ENCODE data around the gene HSPG2. TPM values are rescaled to one million over a fixed set of nuclear protein-coding genes. Genes with fewer than 3 reads are reported as not detected.

Gene HSPG2
- total and polyA plus RNA-seq, 4 experiments from 2014 or later = 1.2 TPM; not detected in 2

GRCh38 chr1:21930629-21931170, 6.4 kb downstream of the HSPG2 start:
- Histone ChIP-seq H3K36me3 (ENCODE audit: insufficient read depth, low read length) (no peaks in the 10 kb centered on the region), H3K9me3 (ENCODE audit: control insufficient read depth in 1 of 2, low read length in 2 of 2) (no peaks in the 10 kb centered on the region), H3K4me1 (ENCODE audit: insufficient read depth, low read length) (no peaks in the 10 kb centered on the region), H3K4me3 (ENCODE audit: low read length in 2 of 2) (no peak overlapping the region), H3K27me3 (ENCODE audit: insufficient read depth, low read length) (no peaks in the 10 kb centered on the region), H3K27ac (ENCODE audit: low read depth, low read length) (no peak overlapping the region)
- no peak for DNase-seq
- H3K27ac Mint-ChIP-seq = no peak overlapping the region
- ChIA-PET POLR2A (ENCODE audit: partially characterized antibody) (no interaction called here), CTCF (ENCODE audit: partially characterized antibody) (no interaction called here)
- no peak overlapping the region for H3K4me3 Mint-ChIP-seq
- H3K9me3 Mint-ChIP-seq = no peaks in the 10 kb centered on the region
- no peaks in the 10 kb centered on the region for H3K27me3 Mint-ChIP-seq
- H3K4me1 Mint-ChIP-seq = peaks cover 0 to 11% (median 2%) of the 10 kb centered on the region in 4 donors
- H3K36me3 Mint-ChIP-seq = no peaks in the 10 kb centered on the region
- intact Hi-C loops (cut with micrococcal nuclease) = no loop called here

GRCh38 chr1:21930080-21930571, 7.0 kb downstream of the HSPG2 start:
- Mint-ChIP-seq H3K9me3 (peaks cover 0 to 1% (median 0%) of the 10 kb centered on the region in 8 donors), H3K27me3 (no peaks in the 10 kb centered on the region), H3K4me3 (no peak overlapping the region), H3K27ac (peak overlapping the region in 1 of 7 donors; percentile 58), H3K36me3 (no peaks in the 10 kb centered on the region), H3K4me1 (peaks cover 0 to 11% (median 2%) of the 10 kb centered on the region in 4 donors)
- intact Hi-C loops (cut with micrococcal nuclease) = no loop called here
- CTCF ChIA-PET (ENCODE audit: partially characterized antibody) = no interaction called here
- DNase-seq = no peak
- no peaks in the 10 kb centered on the region for H3K36me3 ChIP-seq (ENCODE audit: insufficient read depth, low read length)
- no peaks in the 10 kb centered on the region for H3K27me3 ChIP-seq (ENCODE audit: insufficient read depth, low read length)
- no peaks in the 10 kb centered on the region for H3K4me1 ChIP-seq (ENCODE audit: insufficient read depth, low read length)
- H3K9me3 ChIP-seq (ENCODE audit: control insufficient read depth in 1 of 2, low read length in 2 of 2) = no peaks in the 10 kb centered on the region
- no peak overlapping the region for H3K4me3 ChIP-seq (ENCODE audit: low read length in 2 of 2)
- no peak overlapping the region for H3K27ac ChIP-seq (ENCODE audit: low read depth, low read length)
- POLR2A ChIA-PET (ENCODE audit: partially characterized antibody) = no interaction called here

GRCh38 chr1:21927533-21928237, 9.4 kb downstream of the HSPG2 start:
- DNase-seq = no peak
- CTCF ChIA-PET (ENCODE audit: partially characterized antibody) = interaction anchor here (1.6 kb wide), 1 partner anchor 8 kb away, joined by 3 read pairs; no protein-coding TSS in a partner anchor
- Mint-ChIP-seq H3K27ac (no peak overlapping the region), H3K27me3 (no peaks in the 10 kb centered on the region), H3K9me3 (peaks cover 0 to 1% (median 0%) of the 10 kb centered on the region in 8 donors), H3K36me3 (no peaks in the 10 kb centered on the region), H3K4me1 (peaks cover 0 to 5% (median under 1%) of the 10 kb centered on the region in 4 donors), H3K4me3 (no peak overlapping the region)
- intact Hi-C loops (cut with micrococcal nuclease) = no loop called here
- Histone ChIP-seq H3K9me3 (ENCODE audit: control insufficient read depth in 1 of 2, low read length in 2 of 2) (no peaks in the 10 kb centered on the region), H3K36me3 (ENCODE audit: insufficient read depth, low read length) (no peaks in the 10 kb centered on the region), H3K4me3 (ENCODE audit: low read length in 2 of 2) (no peak overlapping the region), H3K27me3 (ENCODE audit: insufficient read depth, low read length) (no peaks in the 10 kb centered on the region), H3K27ac (ENCODE audit: low read depth, low read length) (no peak overlapping the region), H3K4me1 (ENCODE audit: insufficient read depth, low read length) (no peaks in the 10 kb centered on the region)
- POLR2A ChIA-PET (ENCODE audit: partially characterized antibody) = no interaction called here

GRCh38 chr1:21926814-21927532, 10.1 kb downstream of the HSPG2 start:
- H3K4me1 Mint-ChIP-seq = peaks cover 0 to 5% (median 0%) of the 10 kb centered on the region in 4 donors
- H3K4me3 Mint-ChIP-seq = no peak overlapping the region
- Histone ChIP-seq H3K27me3 (ENCODE audit: insufficient read depth, low read length) (no peaks in the 10 kb centered on the region), H3K4me3 (ENCODE audit: low read length in 2 of 2) (no peak overlapping the region), H3K4me1 (ENCODE audit: insufficient read depth, low read length) (no peaks in the 10 kb centered on the region), H3K9me3 (ENCODE audit: control insufficient read depth in 1 of 2, low read length in 2 of 2) (no peaks in the 10 kb centered on the region), H3K27ac (ENCODE audit: low read depth, low read length) (no peak overlapping the region), H3K36me3 (ENCODE audit: insufficient read depth, low read length) (no peaks in the 10 kb centered on the region)
- POLR2A ChIA-PET (ENCODE audit: partially characterized antibody) = no interaction called here
- peaks cover 0 to 1% (median 0%) of the 10 kb centered on the region in 8 donors for H3K9me3 Mint-ChIP-seq
- CTCF ChIA-PET (ENCODE audit: partially characterized antibody) = interaction anchor here (1.6 kb wide), 1 partner anchor 9 kb away, joined by 3 read pairs; no protein-coding TSS in a partner anchor
- H3K36me3 Mint-ChIP-seq = no peaks in the 10 kb centered on the region
- no peak for DNase-seq
- intact Hi-C loops (cut with micrococcal nuclease) = no loop called here
- no peak overlapping the region for H3K27ac Mint-ChIP-seq
- H3K27me3 Mint-ChIP-seq = no peaks in the 10 kb centered on the region

- H3K9me3 Mint-ChIP-seq = peaks cover 0 to 1% (median 0%) of the 10 kb centered on the region in 8 donors
- no peak overlapping the region for H3K27ac Mint-ChIP-seq
- intact Hi-C loops (cut with micrococcal nuclease) = no loop called here
- Histone ChIP-seq H3K27ac (ENCODE audit: low read depth, low read length) (no peak overlapping the region), H3K36me3 (ENCODE audit: insufficient read depth, low read length) (no peaks in the 10 kb centered on the region), H3K27me3 (ENCODE audit: insufficient read depth, low read length) (no peaks in the 10 kb centered on the region), H3K4me1 (ENCODE audit: insufficient read depth, low read length) (no peaks in the 10 kb centered on the region), H3K4me3 (ENCODE audit: low read length in 2 of 2) (no peak overlapping the region), H3K9me3 (ENCODE audit: control insufficient read depth in 1 of 2, low read length in 2 of 2) (no peaks in the 10 kb centered on the region)
- no peaks in the 10 kb centered on the region for H3K36me3 Mint-ChIP-seq
- DNase-seq = no peak
- no peaks in the 10 kb centered on the region for H3K27me3 Mint-ChIP-seq
- ChIA-PET POLR2A (ENCODE audit: partially characterized antibody) (no interaction called here), CTCF (ENCODE audit: partially characterized antibody) (no interaction called here)
- no peak overlapping the region for H3K4me3 Mint-ChIP-seq
- H3K4me1 Mint-ChIP-seq = peaks cover 0 to 5% (median 0%) of the 10 kb centered on the region in 4 donors
Observed at GRCh38 chr1:21926065-21926464, 11.0 kb downstream of the HSPG2 start.

GRCh38 chr1:21925334-21925940, 11.7 kb downstream of the HSPG2 start:
- Histone ChIP-seq H3K9me3 (ENCODE audit: control insufficient read depth in 1 of 2, low read length in 2 of 2) (no peaks in the 10 kb centered on the region), H3K4me3 (ENCODE audit: low read length in 2 of 2) (no peak overlapping the region), H3K27ac (ENCODE audit: low read depth, low read length) (no peak overlapping the region), H3K27me3 (ENCODE audit: insufficient read depth, low read length) (no peaks in the 10 kb centered on the region), H3K36me3 (ENCODE audit: insufficient read depth, low read length) (no peaks in the 10 kb centered on the region), H3K4me1 (ENCODE audit: insufficient read depth, low read length) (no peaks in the 10 kb centered on the region)
- intact Hi-C loops (cut with micrococcal nuclease) = no loop called here
- DNase-seq = no peak
- Mint-ChIP-seq H3K27ac (no peak overlapping the region), H3K4me1 (peaks cover 0 to 5% (median 0%) of the 10 kb centered on the region in 4 donors), H3K27me3 (peaks cover 0 to 2% of the 10 kb centered on the region in 2 donors), H3K4me3 (no peak overlapping the region), H3K9me3 (peaks cover 0 to 1% (median 0%) of the 10 kb centered on the region in 8 donors), H3K36me3 (no peaks in the 10 kb centered on the region)
- POLR2A ChIA-PET (ENCODE audit: partially characterized antibody) = no interaction called here
- CTCF ChIA-PET (ENCODE audit: partially characterized antibody) = no interaction called here

GRCh38 chr1:21924503-21925005, 12.6 kb downstream of the HSPG2 start:
- no peaks in the 10 kb centered on the region for H3K36me3 ChIP-seq (ENCODE audit: insufficient read depth, low read length)
- intact Hi-C loops (cut with micrococcal nuclease) = no loop called here
- H3K9me3 Mint-ChIP-seq = peaks cover 0 to 1% (median 0%) of the 10 kb centered on the region in 8 donors
- no peak for DNase-seq
- no peaks in the 10 kb centered on the region for H3K4me1 Mint-ChIP-seq
- no peaks in the 10 kb centered on the region for H3K36me3 Mint-ChIP-seq
- H3K27ac ChIP-seq (ENCODE audit: low read depth, low read length) = no peak overlapping the region
- no peak overlapping the region for H3K4me3 ChIP-seq (ENCODE audit: low read length in 2 of 2)
- no peak overlapping the region for H3K27ac Mint-ChIP-seq
- H3K4me1 ChIP-seq (ENCODE audit: insufficient read depth, low read length) = no peaks in the 10 kb centered on the region
- ChIA-PET CTCF (ENCODE audit: partially characterized antibody) (no interaction called here), POLR2A (ENCODE audit: partially characterized antibody) (no interaction called here)
- no peaks in the 10 kb centered on the region for H3K27me3 ChIP-seq (ENCODE audit: insufficient read depth, low read length)
- H3K4me3 Mint-ChIP-seq = no peak overlapping the region
- peaks cover 0 to 2% of the 10 kb centered on the region in 2 donors for H3K27me3 Mint-ChIP-seq
- H3K9me3 ChIP-seq (ENCODE audit: control insufficient read depth in 1 of 2, low read length in 2 of 2) = no peaks in the 10 kb centered on the region

Measured in CD4-positive, alpha-beta memory T cell (primary cell).